ENCODE data around the gene DLG2.
A peak's percentile ranks its signal among the peaks of the same experiment; 100 is the strongest.

GRCh38 chr11:84249344-84250135, 1377.6 kb downstream of the DLG2 start:
- no peak for TF ChIP-seq EZH2phosphoT487 (IDR thresholded peaks at IDR 0.05; ENCODE audit: low read length)
- peak; percentile 11; the same call in 1 of the 2 replicates for TF ChIP-seq CTCF (IDR thresholded peaks at IDR 0.05; ENCODE audit: low read length)

All from MM.1S (cell line).